SK-N-SH treated with all-trans-retinoic acid at 6 μM for 48 hours (cell line): ENCODE results near the gene MBNL2.

Experiments
- ISL1 ChIP-seq: fragments of 250-450 bp; sonication (Bioruptor Pico); IDR thresholded peaks from 2 replicates; pipeline ENCODE4 v2.1.2; 2022; ENCODE audit warnings: mild to moderate bottlenecking, moderate library complexity
- PPARA ChIP-seq: fragments of 250-450 bp; sonication (Bioruptor Pico); IDR thresholded peaks from 2 replicates; pipeline ENCODE4 v1.5.0; 2020; ENCODE audit warnings: mild to moderate bottlenecking, borderline replicate concordance
- RARB ChIP-seq: fragments of 250-450 bp; sonication (Bioruptor Pico); IDR thresholded peaks from 2 replicates; pipeline ENCODE4 v1.8.0; 2021; ENCODE audit warnings: mild to moderate bottlenecking, moderate library complexity
- SNAI2 ChIP-seq: fragments of 250-450 bp; sonication (Bioruptor Pico); IDR thresholded peaks from 2 replicates; pipeline ENCODE4 v1.5.0; 2020; ENCODE audit warnings: mild to moderate bottlenecking, moderate library complexity
- ZC3H10 ChIP-seq: fragments of 250-450 bp; sonication (Bioruptor Pico); IDR thresholded peaks from 2 replicates; pipeline ENCODE4 v1.5.1; 2021; ENCODE audit warnings: mild to moderate bottlenecking, moderate library complexity
- ZFP3 ChIP-seq: fragments of 250-450 bp; sonication (Bioruptor Pico); IDR thresholded peaks from 2 replicates; pipeline ENCODE4 v1.5.0; 2020; ENCODE audit warnings: mild to moderate bottlenecking, moderate library complexity
- ZNF565 ChIP-seq: fragments of 450-650 bp; formaldehyde crosslinking; conservative IDR thresholded peaks from 2 replicates; pipeline ENCODE4 v1.5.0; 2020; ENCODE audit warnings: low read depth, mild to moderate bottlenecking, moderate library complexity
- TF ChIP-seq, protein P1 (sequence below): fragments of 250-450 bp; sonication (Bioruptor Pico); IDR thresholded peaks from 2 replicates; pipeline ENCODE4 v1.8.0; 2020; ENCODE audit warnings: mild to moderate bottlenecking, moderate library complexity, borderline replicate concordance
- TF ChIP-seq, protein P2 (sequence below): fragments of 250-450 bp; sonication (Bioruptor Pico); IDR thresholded peaks from 2 replicates; pipeline ENCODE4 v1.5.1; 2020; ENCODE audit warnings: low read depth, mild to moderate bottlenecking, moderate library complexity

DNA sequence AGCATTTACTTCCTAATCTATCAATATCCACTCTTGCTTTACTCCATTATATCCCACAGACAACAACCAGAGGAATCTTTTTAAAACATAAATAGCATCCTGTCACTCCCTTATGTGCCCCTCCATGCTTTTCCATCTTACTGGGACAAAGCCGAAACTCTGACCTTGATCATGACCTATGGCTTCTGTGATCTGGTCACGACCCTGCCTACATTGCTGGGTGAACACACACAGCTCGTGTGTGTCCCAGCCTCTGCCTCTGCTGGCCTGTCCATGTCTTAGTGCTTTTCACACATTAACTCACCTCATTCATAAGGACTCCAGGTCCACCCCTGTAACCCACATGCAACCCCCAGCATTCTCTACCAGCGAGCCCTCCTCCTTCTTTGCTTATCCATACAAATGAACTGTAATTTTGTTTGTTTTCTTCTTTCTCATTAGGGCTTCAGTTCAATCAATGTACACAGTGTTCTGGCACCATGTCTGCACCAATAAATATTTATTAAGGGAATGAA is 115.9 kb downstream of the MBNL2 start:
- TF ChIP-seq ZNF565 (CRISPR knock-in tag) = no peak
- TF ChIP-seq, protein P1, sequence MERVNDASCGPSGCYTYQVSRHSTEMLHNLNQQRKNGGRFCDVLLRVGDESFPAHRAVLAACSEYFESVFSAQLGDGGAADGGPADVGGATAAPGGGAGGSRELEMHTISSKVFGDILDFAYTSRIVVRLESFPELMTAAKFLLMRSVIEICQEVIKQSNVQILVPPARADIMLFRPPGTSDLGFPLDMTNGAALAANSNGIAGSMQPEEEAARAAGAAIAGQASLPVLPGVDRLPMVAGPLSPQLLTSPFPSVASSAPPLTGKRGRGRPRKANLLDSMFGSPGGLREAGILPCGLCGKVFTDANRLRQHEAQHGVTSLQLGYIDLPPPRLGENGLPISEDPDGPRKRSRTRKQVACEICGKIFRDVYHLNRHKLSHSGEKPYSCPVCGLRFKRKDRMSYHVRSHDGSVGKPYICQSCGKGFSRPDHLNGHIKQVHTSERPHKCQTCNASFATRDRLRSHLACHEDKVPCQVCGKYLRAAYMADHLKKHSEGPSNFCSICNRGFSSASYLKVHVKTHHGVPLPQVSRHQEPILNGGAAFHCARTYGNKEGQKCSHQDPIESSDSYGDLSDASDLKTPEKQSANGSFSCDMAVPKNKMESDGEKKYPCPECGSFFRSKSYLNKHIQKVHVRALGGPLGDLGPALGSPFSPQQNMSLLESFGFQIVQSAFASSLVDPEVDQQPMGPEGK (CRISPR knock-in tag) = no peak
- no peak for TF ChIP-seq ZFP3 (CRISPR knock-in tag)
- TF ChIP-seq SNAI2 (CRISPR knock-in tag) = no peak
- no peak for TF ChIP-seq RARB (CRISPR knock-in tag)
- TF ChIP-seq, protein P2, sequence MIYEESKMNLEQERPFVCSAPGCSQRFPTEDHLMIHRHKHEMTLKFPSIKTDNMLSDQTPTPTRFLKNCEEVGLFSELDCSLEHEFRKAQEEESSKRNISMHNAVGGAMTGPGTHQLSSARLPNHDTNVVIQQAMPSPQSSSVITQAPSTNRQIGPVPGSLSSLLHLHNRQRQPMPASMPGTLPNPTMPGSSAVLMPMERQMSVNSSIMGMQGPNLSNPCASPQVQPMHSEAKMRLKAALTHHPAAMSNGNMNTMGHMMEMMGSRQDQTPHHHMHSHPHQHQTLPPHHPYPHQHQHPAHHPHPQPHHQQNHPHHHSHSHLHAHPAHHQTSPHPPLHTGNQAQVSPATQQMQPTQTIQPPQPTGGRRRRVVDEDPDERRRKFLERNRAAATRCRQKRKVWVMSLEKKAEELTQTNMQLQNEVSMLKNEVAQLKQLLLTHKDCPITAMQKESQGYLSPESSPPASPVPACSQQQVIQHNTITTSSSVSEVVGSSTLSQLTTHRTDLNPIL (CRISPR knock-in tag) = no peak
- TF ChIP-seq ISL1 (CRISPR knock-in tag) = no peak
- no peak for TF ChIP-seq PPARA (CRISPR knock-in tag)
- no peak for TF ChIP-seq ZC3H10 (CRISPR knock-in tag)
